HepG2 (cell line): ENCODE data around the gene CFL1. TPM values are rescaled to one million over a fixed set of nuclear protein-coding genes. Genes with fewer than 3 reads are reported as not detected.

Experiments used
- ARID5B ChIP-seq: IDR thresholded peaks from 2 replicates; pipeline ENCODE4 v1.4.0; 2020; ENCODE audit warnings: mild to moderate bottlenecking, missing genetic modification reagents
- CREBL2 ChIP-seq: sonication (generic); formaldehyde crosslinking; IDR thresholded peaks from 2 replicates; pipeline ENCODE4 v1.8.1; 2023; ENCODE audit warnings: missing genetic modification reagents, mild to moderate bottlenecking, borderline replicate concordance
- HMGXB4 ChIP-seq, 2 experiments: sonication (generic) in 1 of 2; formaldehyde crosslinking in 1 of 2; IDR thresholded peaks; 2 replicates each; pipeline versions ENCODE4 v1.4.0 to v1.6.1; 2018 to 2020; ENCODE audit warnings: missing genetic modification reagents in 2 of 2, borderline replicate concordance in 1 of 2, low read depth in 1 of 2, mild to moderate bottlenecking in 1 of 2, missing biosample characterization in 1 of 2
- NKX3-1 ChIP-seq: sonication (generic); formaldehyde crosslinking; IDR thresholded peaks from 2 replicates; pipeline ENCODE4 v1.5.0; 2020; ENCODE audit warnings: missing genetic modification reagents
- PATZ1 ChIP-seq: sonication (generic); formaldehyde crosslinking; IDR thresholded peaks from 2 replicates; pipeline ENCODE4 v1.4.0; 2020; ENCODE audit warnings: missing genetic modification reagents
- POLR2A ChIP-seq, 2 experiments: IDR thresholded peaks; 2 replicates each; pipeline ENCODE4 v1.6.1; 2011; ENCODE audit warnings: low read depth in 2 of 2, low read length in 2 of 2, mild to moderate bottlenecking in 1 of 2, moderate library complexity in 1 of 2; ENCODE audit not compliant: insufficient read depth in 1 of 2
- SAP130 ChIP-seq: IDR thresholded peaks from 2 replicates; pipeline ENCODE4 v1.6.1; 2016; ENCODE audit warnings: low read depth
- STAT5B ChIP-seq: sonication (generic); formaldehyde crosslinking; IDR thresholded peaks from 2 replicates; pipeline ENCODE4 v1.4.0; 2020; ENCODE audit warnings: missing genetic modification reagents
- UBTF ChIP-seq: sonication (generic); formaldehyde crosslinking; IDR thresholded peaks from 2 replicates; pipeline ENCODE4 v1.4.0; 2020; ENCODE audit warnings: mild to moderate bottlenecking, missing genetic modification reagents
- ZBTB37 ChIP-seq: sonication (generic); formaldehyde crosslinking; IDR thresholded peaks from 2 replicates; pipeline ENCODE4 v1.4.0; 2020; ENCODE audit warnings: mild to moderate bottlenecking, missing genetic modification reagents
- polyA plus RNA-seq, 8 experiments: library from polyadenylated mRNA; depleted of rRNA in 3 of 8; stranded (reverse) in 7 of 8; unstranded in 1 of 8; fragments of >200 nt; fragmentation: Illumina TruSeq in 4 of 8; extraction: Trizol in 4 of 8; gene quantifications; 2 replicates each; pipeline versions ENCODE4 v1.2.1 to v1.2.3, GENCODE V29; 2011 to 2016; ENCODE audit warnings: low read depth in 4 of 8, missing spikeins in 1 of 8, mixed read lengths in 1 of 8; ENCODE audit not compliant: insufficient read depth in 1 of 8
- total RNA-seq, 5 experiments: library from RNA; depleted of rRNA; stranded (reverse); fragments of >200 nt; fragmentation: Illumina TruSeq; extraction: Trizol; gene quantifications; 2 replicates each; pipeline ENCODE4 v1.2.3, GENCODE V29; 2016; ENCODE audit warnings: low read depth in 1 of 5

Gene CFL1
- total and polyA plus RNA-seq, 2 of the 13 experiments (the other 11 are each of a cell fraction or from before 2014, with no cell fraction given), result 379 to 383 TPM

GRCh38 chr11:65856689-65857499, 1.1 kb downstream of the CFL1 start (continued):
- TF ChIP-seq HMGXB4 (CRISPR knock-in tag; IDR thresholded peaks at IDR 0.05; ENCODE audit: borderline replicate concordance in 1 of 2, low read depth in 1 of 2) (0 out of 4 replicates have a peak, but pooled peaks of 1 of the 2 experiments have one; percentile 22), CREBL2 (CRISPR knock-in tag) (no peak), UBTF (CRISPR knock-in tag) (peak; percentile 75), POLR2A (IDR thresholded peaks at IDR 0.05; ENCODE audit: insufficient read depth in 1 of 2, low read depth in 2 of 2, low read length in 2 of 2) (peak in 1 of 2 experiments; percentile 44; a peak in 1 of 4 replicates), ARID5B (CRISPR knock-in tag) (no peak; the same call in 1 of the 2 replicates), NKX3-1 (CRISPR knock-in tag) (0 out of 2 replicates have a peak, but pooled peaks have one; percentile 43), STAT5B (0 out of 2 replicates have a peak, but pooled peaks have one; percentile 11), ZBTB37 (0 out of 2 replicates have a peak, but pooled peaks have one; percentile 25), PATZ1 (peak; percentile 73), SAP130 (CRISPR knock-in tag) (peak; percentile 86)
